ENCODE data around the gene GRIK2. TPM values are rescaled to one million over a fixed set of nuclear protein-coding genes. Genes with fewer than 3 reads are reported as not detected.

GRIK2 gene
- total RNA-seq, 1 experiment from 2014 or later = 0.70 TPM

DNA sequence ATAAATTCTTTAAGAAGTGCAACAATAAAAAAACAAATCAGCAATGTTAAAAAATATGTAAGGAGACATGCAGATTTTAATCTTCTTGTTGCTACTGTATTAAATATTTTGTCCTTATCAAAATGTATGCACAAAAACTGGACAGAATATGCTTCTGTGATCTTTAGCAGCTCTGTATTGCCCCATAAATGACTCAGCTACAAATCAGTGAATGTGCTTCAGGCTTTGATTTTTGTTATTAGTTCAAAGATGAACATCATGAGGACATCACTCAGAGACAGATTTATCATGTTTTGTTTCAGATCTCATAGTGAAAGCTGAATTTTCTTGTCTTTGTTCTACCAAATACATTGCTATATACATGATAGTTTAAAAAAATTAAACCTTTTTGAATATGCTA, 312.4 kb downstream of the GRIK2 start:
- Histone ChIP-seq H2AFZ (ENCODE audit: low read length) (no peak overlapping the region), H2AK5ac (ENCODE audit: insufficient read length, low read length) (no peak overlapping the region), H2BK5ac (ENCODE audit: insufficient read length, low read length) (no peak overlapping the region), H3K23me2 (ENCODE audit: insufficient read length, low read depth, low read length, poor library complexity, severe bottlenecking) (no peaks in the 10 kb centered on the region), H2BK120ac (ENCODE audit: low read depth, low read length, poor library complexity, severe bottlenecking) (no peak overlapping the region), H4K20me1 (ENCODE audit: control insufficient read depth, insufficient read depth, insufficient read length) (no peaks in the 10 kb centered on the region), H3K27ac (ENCODE audit: insufficient read length, low read depth, low read length) (no peak overlapping the region), H2BK15ac (ENCODE audit: low read depth, low read length) (no peak overlapping the region), H3K27me3 (ENCODE audit: insufficient read depth, low read length) (no peaks in the 10 kb centered on the region), H2BK20ac (ENCODE audit: low read depth, low read length, poor library complexity, severe bottlenecking) (no peak overlapping the region), H3K4ac (ENCODE audit: low read depth, low read length) (no peak overlapping the region), H3K9me3 (ENCODE audit: control insufficient read depth, low read depth, low read length) (no peaks in the 10 kb centered on the region), H3K79me2 (ENCODE audit: insufficient read depth, low read length) (no peaks in the 10 kb centered on the region), H3K23ac (ENCODE audit: insufficient read length, low read depth, low read length) (no peak overlapping the region), H3K56ac (ENCODE audit: insufficient read length, low read depth, low read length) (no peak overlapping the region), H3K18ac (ENCODE audit: insufficient read length, low read depth, low read length) (no peak overlapping the region), H4K91ac (ENCODE audit: insufficient read length, low read depth, low read length) (no peak overlapping the region), H4K5ac (ENCODE audit: insufficient read length, low read depth, low read length) (no peak overlapping the region), H3T11ph (ENCODE audit: low read length) (no peak overlapping the region), H3K14ac (ENCODE audit: insufficient read depth, low read length) (no peak overlapping the region), H3K4me2 (ENCODE audit: insufficient read depth, insufficient read length, low read length) (no peak overlapping the region), H4K8ac (replicated peaks; ENCODE audit: insufficient read length, low read depth, low read length) (no peak overlapping the region), H2BK12ac (ENCODE audit: insufficient read length, low read depth, low read length) (no peak overlapping the region), H3K9ac (ENCODE audit: extremely low read depth, insufficient read length, low read length) (no peak overlapping the region), H3K4me1 (ENCODE audit: insufficient read depth, low read length) (peaks cover 1% of the 10 kb centered on the region; the same call in 1 of the 2 replicates), H3K79me1 (ENCODE audit: insufficient read depth, low read depth, low read length, poor library complexity, severe bottlenecking) (no peaks in the 10 kb centered on the region)
- Mint-ChIP-seq H3K36me3 (ENCODE audit: insufficient read depth in 1 of 3, low read depth in 3 of 3) (no peaks in the 10 kb centered on the region), H3K4me1 (peaks cover 13 to 17% of the 10 kb centered on the region in 2 experiments), H3K9me3 (no peaks in the 10 kb centered on the region), H3K27me3 (ENCODE audit: low read depth) (no peaks in the 10 kb centered on the region), H3K4me3 (no peak overlapping the region), H3K27ac (no peak overlapping the region)
- no peak for DNase-seq
- TF ChIP-seq, protein P1, sequence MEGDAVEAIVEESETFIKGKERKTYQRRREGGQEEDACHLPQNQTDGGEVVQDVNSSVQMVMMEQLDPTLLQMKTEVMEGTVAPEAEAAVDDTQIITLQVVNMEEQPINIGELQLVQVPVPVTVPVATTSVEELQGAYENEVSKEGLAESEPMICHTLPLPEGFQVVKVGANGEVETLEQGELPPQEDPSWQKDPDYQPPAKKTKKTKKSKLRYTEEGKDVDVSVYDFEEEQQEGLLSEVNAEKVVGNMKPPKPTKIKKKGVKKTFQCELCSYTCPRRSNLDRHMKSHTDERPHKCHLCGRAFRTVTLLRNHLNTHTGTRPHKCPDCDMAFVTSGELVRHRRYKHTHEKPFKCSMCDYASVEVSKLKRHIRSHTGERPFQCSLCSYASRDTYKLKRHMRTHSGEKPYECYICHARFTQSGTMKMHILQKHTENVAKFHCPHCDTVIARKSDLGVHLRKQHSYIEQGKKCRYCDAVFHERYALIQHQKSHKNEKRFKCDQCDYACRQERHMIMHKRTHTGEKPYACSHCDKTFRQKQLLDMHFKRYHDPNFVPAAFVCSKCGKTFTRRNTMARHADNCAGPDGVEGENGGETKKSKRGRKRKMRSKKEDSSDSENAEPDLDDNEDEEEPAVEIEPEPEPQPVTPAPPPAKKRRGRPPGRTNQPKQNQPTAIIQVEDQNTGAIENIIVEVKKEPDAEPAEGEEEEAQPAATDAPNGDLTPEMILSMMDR (conservative IDR thresholded peaks at IDR 0.05) = no peak

Data from H9 (cell line).